ENCODE measurements around the gene GANC.

DNA sequence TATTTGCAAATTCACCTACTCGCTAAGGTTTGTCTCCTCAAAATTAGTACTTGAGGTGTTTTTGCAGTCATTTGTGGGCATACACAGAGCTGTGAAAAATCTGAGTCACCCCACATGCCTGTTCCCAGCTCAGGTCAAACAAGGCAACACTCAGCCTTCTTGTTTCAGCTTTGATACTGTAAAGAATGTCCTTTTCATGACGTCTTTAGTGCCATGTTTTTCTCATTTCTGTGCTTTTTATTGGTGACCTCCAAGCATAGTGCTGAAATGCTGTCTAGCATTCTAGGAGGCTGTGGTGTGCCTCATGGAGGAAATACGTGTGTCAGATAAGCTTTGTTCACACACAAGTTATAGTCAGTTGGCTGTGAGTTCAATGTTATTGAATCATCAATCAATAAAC, 95.1 kb downstream of the GANC start:
- TF ChIP-seq, protein P1, sequence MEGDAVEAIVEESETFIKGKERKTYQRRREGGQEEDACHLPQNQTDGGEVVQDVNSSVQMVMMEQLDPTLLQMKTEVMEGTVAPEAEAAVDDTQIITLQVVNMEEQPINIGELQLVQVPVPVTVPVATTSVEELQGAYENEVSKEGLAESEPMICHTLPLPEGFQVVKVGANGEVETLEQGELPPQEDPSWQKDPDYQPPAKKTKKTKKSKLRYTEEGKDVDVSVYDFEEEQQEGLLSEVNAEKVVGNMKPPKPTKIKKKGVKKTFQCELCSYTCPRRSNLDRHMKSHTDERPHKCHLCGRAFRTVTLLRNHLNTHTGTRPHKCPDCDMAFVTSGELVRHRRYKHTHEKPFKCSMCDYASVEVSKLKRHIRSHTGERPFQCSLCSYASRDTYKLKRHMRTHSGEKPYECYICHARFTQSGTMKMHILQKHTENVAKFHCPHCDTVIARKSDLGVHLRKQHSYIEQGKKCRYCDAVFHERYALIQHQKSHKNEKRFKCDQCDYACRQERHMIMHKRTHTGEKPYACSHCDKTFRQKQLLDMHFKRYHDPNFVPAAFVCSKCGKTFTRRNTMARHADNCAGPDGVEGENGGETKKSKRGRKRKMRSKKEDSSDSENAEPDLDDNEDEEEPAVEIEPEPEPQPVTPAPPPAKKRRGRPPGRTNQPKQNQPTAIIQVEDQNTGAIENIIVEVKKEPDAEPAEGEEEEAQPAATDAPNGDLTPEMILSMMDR (IDR thresholded peaks at IDR 0.05; ENCODE audit: borderline replicate concordance, extremely low read depth, low read length, poor library complexity, severe bottlenecking), result no peak
- TF ChIP-seq EZH2 (IDR thresholded peaks at IDR 0.05; ENCODE audit: borderline replicate concordance, low read depth, low read length, severe bottlenecking), result no peak

All from DND-41 (cell line).